GM12875 (cell line): ENCODE results near the gene OR2C3.
"Not testable (repeated sequence)": the region's sequence is repeated elsewhere in the genome, so short reads cannot be mapped to it uniquely, and the experiment has no call there.

Source experiments
- H3K4me3 ChIP-seq: one replicate; pipeline ENCODE4 v1.5.1; 2011; ENCODE audit warnings: low read depth, low read length, control low read depth
- CTCF ChIP-seq: IDR thresholded peaks from 2 replicates; pipeline ENCODE4 v1.5.1; 2011; ENCODE audit warnings: low read depth, mild to moderate bottlenecking, control low read depth, inconsistent platforms, low read length, moderate library complexity, borderline replicate concordance; ENCODE audit not compliant: insufficient read depth

OR2C3 gene

GRCh38 chr1:247491328-247491727, 44.9 kb downstream of the OR2C3 start:
- no peak overlapping the region for H3K4me3 ChIP-seq
- no peak for TF ChIP-seq CTCF

- peak; percentile 42; the same call in 1 of the 2 replicates for TF ChIP-seq CTCF
- H3K4me3 ChIP-seq: no peak overlapping the region
Observed at GRCh38 chr1:247487057-247487456, 49.2 kb downstream of the OR2C3 start.

- H3K4me3 ChIP-seq: no peak overlapping the region
- no peak for TF ChIP-seq CTCF
Observed at GRCh38 chr1:247482747-247483146, 53.5 kb downstream of the OR2C3 start.

GRCh38 chr1:247476328-247477058, 59.7 kb downstream of the OR2C3 start:
- H3K4me3 ChIP-seq: not testable (repeated sequence)

- TF ChIP-seq CTCF: no peak
- no peak overlapping the region for H3K4me3 ChIP-seq
Observed at GRCh38 chr1:247475793-247476192, 60.4 kb downstream of the OR2C3 start.
